ENCODE results near the gene POM121L12.

GRCh38 chr7:53060066-53060465 is 24.6 kb downstream of the POM121L12 start:
- TF ChIP-seq CTCF (conservative IDR thresholded peaks at IDR 0.05 in 1 of 2, IDR thresholded peaks at IDR 0.05 in 1 of 2; ENCODE audit: low read depth in 1 of 2, low read length in 2 of 2) (no peak), EZH2 (IDR thresholded peaks at IDR 0.05; ENCODE audit: low read length, missing control alignments) (no peak)

Measured in fibroblast of lung (primary cell).